ENCODE data around the gene MSANTD2. TPM values are rescaled to one million over a fixed set of nuclear protein-coding genes. Genes with fewer than 3 reads are reported as not detected.

The MSANTD2 gene
- total RNA-seq, 1 donor from 2014 or later: 3.8 TPM

GRCh38 chr11:124747406-124748099, 52.7 kb downstream of the MSANTD2 start:
- no peak for ATAC-seq
- DNase-seq (ENCODE audit: missing footprints): no peak
- intact Hi-C loops (cut with DNase I): no loop called here

- intact Hi-C loops (cut with DNase I): no loop called here
- ATAC-seq (peak; percentile 69), DNase-seq (ENCODE audit: missing footprints) (peak; percentile 86)
Observed at GRCh38 chr11:124746621-124747243, 53.5 kb downstream of the MSANTD2 start.

GRCh38 chr11:124745835-124746620, 54.2 kb downstream of the MSANTD2 start:
- DNase-seq (ENCODE audit: missing footprints): no peak
- ATAC-seq: peak; percentile 7
- intact Hi-C loops (cut with DNase I): no loop called here

GRCh38 chr11:124745270-124745834, 54.9 kb downstream of the MSANTD2 start:
- DNase-seq (ENCODE audit: missing footprints) (no peak), ATAC-seq (no peak)
- intact Hi-C loops (cut with DNase I): no loop called here

- no peak for ATAC-seq
- no peak for DNase-seq (ENCODE audit: missing footprints)
- intact Hi-C loops (cut with DNase I): no loop called here
Observed at GRCh38 chr11:124743050-124743449, 57.2 kb downstream of the MSANTD2 start.

GRCh38 chr11:124742555-124742954, 57.7 kb downstream of the MSANTD2 start:
- intact Hi-C loops (cut with DNase I): no loop called here
- no peak for ATAC-seq

GRCh38 chr11:124740277-124740882, 59.8 kb downstream of the MSANTD2 start:
- intact Hi-C loops (cut with DNase I): no loop called here
- ATAC-seq: peak; percentile 49
- DNase-seq (ENCODE audit: missing footprints): peak; percentile 81

More at GRCh38 chr11:124742555-124742954, 57.7 kb downstream of the MSANTD2 start:
- no peak for DNase-seq (ENCODE audit: missing footprints)

GRCh38 chr11:124739479-124740276, 60.5 kb downstream of the MSANTD2 start, which contains the start of gene NRGN:
NRGN (plus strand) TSS chr11:124739942; CDS start chr11:124740085, 143 bp downstream.
- ATAC-seq (peak; percentile 99), DNase-seq (ENCODE audit: missing footprints) (peak; percentile 95)
- intact Hi-C loops (cut with DNase I): no loop called here

GRCh38 chr11:124738713-124739478, 61.3 kb downstream of the MSANTD2 start:
- ATAC-seq (no peak), DNase-seq (ENCODE audit: missing footprints) (no peak)
- intact Hi-C loops (cut with DNase I): no loop called here

- ATAC-seq: no peak
- intact Hi-C loops (cut with DNase I): no loop called here
Observed at GRCh38 chr11:124737638-124738305, 62.4 kb downstream of the MSANTD2 start.

GRCh38 chr11:124736736-124737135, 63.5 kb downstream of the MSANTD2 start:
- intact Hi-C loops (cut with DNase I): no loop called here
- no peak for ATAC-seq

More at GRCh38 chr11:124737638-124738305, 62.4 kb downstream of the MSANTD2 start:
- no peak for DNase-seq (ENCODE audit: missing footprints)

GRCh38 chr11:124732230-124732629, 68.0 kb downstream of the MSANTD2 start:
- ATAC-seq (peak; percentile 74), DNase-seq (ENCODE audit: missing footprints) (no peak)
- intact Hi-C loops (cut with DNase I): no loop called here

More at GRCh38 chr11:124736736-124737135, 63.5 kb downstream of the MSANTD2 start:
- DNase-seq (ENCODE audit: missing footprints): no peak

- intact Hi-C loops (cut with DNase I): no loop called here
- DNase-seq (ENCODE audit: missing footprints) (no peak), ATAC-seq (no peak)
Observed at GRCh38 chr11:124729571-124729970, 70.6 kb downstream of the MSANTD2 start.

GRCh38 chr11:124728134-124728533, 72.1 kb downstream of the MSANTD2 start:
- ATAC-seq (no peak), DNase-seq (ENCODE audit: missing footprints) (no peak)
- intact Hi-C loops (cut with DNase I): no loop called here

- DNase-seq (ENCODE audit: missing footprints) (no peak), ATAC-seq (no peak)
- intact Hi-C loops (cut with DNase I): no loop called here
Observed at GRCh38 chr11:124727474-124727873, 72.7 kb downstream of the MSANTD2 start.

- intact Hi-C loops (cut with DNase I): no loop called here
- DNase-seq (ENCODE audit: missing footprints) (no peak), ATAC-seq (no peak)
Observed at GRCh38 chr11:124725719-124726105, 74.5 kb downstream of the MSANTD2 start.

All from Right ventricle myocardium inferior (tissue), 1 donor.